ENCODE data around the gene KRTAP4-11. TPM values are rescaled to one million over a fixed set of nuclear protein-coding genes. Genes with fewer than 3 reads are reported as not detected.

KRTAP4-11 gene
- total and polyA plus RNA-seq, 2 donors (not counting 1 experiment from before 2014, with no cell fraction given) = not detected

DNA sequence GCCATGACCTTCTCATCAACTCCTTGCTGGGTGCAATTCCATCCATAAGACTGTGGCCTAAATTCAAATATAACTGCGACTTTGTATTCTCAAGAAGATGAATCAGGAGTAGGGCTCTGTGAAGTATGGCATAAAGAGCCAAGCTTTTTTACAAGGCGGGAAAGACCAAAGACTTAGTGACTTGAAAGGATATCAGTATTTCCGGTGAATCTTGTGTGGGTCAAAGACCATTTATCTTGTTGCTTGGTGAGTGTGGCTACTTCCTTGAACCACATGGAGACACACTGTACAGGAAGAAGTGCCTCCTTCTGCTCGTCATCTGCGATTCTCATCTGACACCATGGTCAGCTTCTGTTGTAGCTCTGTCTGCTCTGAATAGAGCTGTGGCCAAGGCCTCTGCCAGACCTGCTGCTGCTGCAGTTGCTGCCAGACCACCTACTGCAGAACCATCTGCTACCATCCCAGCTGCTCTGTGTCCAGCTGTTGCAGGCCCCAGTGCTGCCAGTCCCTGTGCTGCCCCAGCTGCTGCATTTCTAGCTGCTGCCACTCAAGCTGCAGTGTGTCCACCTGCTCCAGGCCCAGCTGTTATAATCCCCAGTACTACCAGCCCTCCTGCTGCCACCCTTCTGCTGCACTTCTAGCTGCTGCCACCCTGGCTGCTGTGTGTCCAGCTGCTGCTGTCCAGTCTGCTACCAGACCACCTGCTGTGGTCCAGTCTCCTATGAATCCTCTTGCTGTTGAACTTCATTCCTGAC lies 46.4 kb downstream of the KRTAP4-11 start:
- H4K20me1 ChIP-seq (ENCODE audit: control insufficient read depth, extremely low read depth, insufficient read depth, low read length) = no peaks in the 10 kb centered on the region
- no peak overlapping the region for H2AFZ ChIP-seq (ENCODE audit: low read length)
- TF ChIP-seq EZH2 (IDR thresholded peaks at IDR 0.05; ENCODE audit: low read length, missing control alignments) = no peak
- TF ChIP-seq, protein P1, sequence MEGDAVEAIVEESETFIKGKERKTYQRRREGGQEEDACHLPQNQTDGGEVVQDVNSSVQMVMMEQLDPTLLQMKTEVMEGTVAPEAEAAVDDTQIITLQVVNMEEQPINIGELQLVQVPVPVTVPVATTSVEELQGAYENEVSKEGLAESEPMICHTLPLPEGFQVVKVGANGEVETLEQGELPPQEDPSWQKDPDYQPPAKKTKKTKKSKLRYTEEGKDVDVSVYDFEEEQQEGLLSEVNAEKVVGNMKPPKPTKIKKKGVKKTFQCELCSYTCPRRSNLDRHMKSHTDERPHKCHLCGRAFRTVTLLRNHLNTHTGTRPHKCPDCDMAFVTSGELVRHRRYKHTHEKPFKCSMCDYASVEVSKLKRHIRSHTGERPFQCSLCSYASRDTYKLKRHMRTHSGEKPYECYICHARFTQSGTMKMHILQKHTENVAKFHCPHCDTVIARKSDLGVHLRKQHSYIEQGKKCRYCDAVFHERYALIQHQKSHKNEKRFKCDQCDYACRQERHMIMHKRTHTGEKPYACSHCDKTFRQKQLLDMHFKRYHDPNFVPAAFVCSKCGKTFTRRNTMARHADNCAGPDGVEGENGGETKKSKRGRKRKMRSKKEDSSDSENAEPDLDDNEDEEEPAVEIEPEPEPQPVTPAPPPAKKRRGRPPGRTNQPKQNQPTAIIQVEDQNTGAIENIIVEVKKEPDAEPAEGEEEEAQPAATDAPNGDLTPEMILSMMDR (conservative IDR thresholded peaks at IDR 0.05 in 1 of 2, IDR thresholded peaks at IDR 0.05 in 1 of 2; ENCODE audit: low read depth in 1 of 2, low read length in 2 of 2) = no peak
- no peaks in the 10 kb centered on the region for H3K36me3 ChIP-seq (ENCODE audit: control insufficient read depth, insufficient read depth, low read length)
- H3K79me2 ChIP-seq (ENCODE audit: control insufficient read depth, insufficient read depth, low read length) = no peaks in the 10 kb centered on the region
- no peaks in the 10 kb centered on the region for H3K9me3 ChIP-seq (ENCODE audit: control insufficient read depth, insufficient read depth, low read depth, low read length)
- H3K4me3 ChIP-seq (replicated peaks in 1 of 4; ENCODE audit: control extremely low read depth in 1 of 4, insufficient read depth in 1 of 4, low read depth in 3 of 4, low read length in 4 of 4) = no peak overlapping the region
- H3K27ac ChIP-seq (ENCODE audit: insufficient read depth, low read length) = no peak overlapping the region
- DNase-seq (ENCODE audit: low read depth in 2 of 2) = no peak
- no peak overlapping the region for H3K4me2 ChIP-seq (ENCODE audit: extremely low read depth, insufficient read depth, low read length)
- H3K9ac ChIP-seq (ENCODE audit: insufficient read depth, low read length) = no peak overlapping the region
- H3K4me1 ChIP-seq (ENCODE audit: control insufficient read depth, extremely low read depth, insufficient read depth, low read length) = peaks cover 5% of the 10 kb centered on the region
- no peaks in the 10 kb centered on the region for H3K27me3 ChIP-seq (ENCODE audit: control insufficient read depth, insufficient read depth, low read length)

DNA sequence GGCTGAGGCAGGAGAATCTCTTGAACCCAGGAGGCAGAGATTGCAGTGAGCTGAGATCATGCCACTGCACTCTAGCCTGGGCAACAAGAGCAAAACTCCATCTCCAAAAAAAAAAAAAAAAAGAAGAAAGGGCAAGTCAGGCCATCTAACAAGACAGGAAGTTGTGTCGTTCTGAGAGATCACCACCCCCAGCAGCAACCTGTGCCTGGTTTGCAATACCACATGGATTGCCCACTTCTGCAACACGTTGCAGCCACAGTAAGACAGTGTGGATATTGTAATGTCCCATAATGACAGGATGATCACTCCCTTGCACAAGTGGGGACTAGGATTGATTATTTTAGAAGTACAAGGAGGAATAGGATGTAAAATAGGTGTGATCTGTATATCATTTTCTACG lies 49.1 kb downstream of the KRTAP4-11 start:
- no peaks in the 10 kb centered on the region for H3K36me3 ChIP-seq (ENCODE audit: control insufficient read depth, insufficient read depth, low read length)
- TF ChIP-seq, protein P1 (conservative IDR thresholded peaks at IDR 0.05 in 1 of 2, IDR thresholded peaks at IDR 0.05 in 1 of 2; ENCODE audit: low read depth in 1 of 2, low read length in 2 of 2) = no peak
- no peak for TF ChIP-seq EZH2 (IDR thresholded peaks at IDR 0.05; ENCODE audit: low read length, missing control alignments)
- H4K20me1 ChIP-seq (ENCODE audit: control insufficient read depth, extremely low read depth, insufficient read depth, low read length) = no peaks in the 10 kb centered on the region
- H3K9ac ChIP-seq (ENCODE audit: insufficient read depth, low read length) = no peak overlapping the region
- no peaks in the 10 kb centered on the region for H3K79me2 ChIP-seq (ENCODE audit: control insufficient read depth, insufficient read depth, low read length)
- no peak overlapping the region for H3K27ac ChIP-seq (ENCODE audit: insufficient read depth, low read length)
- no peaks in the 10 kb centered on the region for H3K27me3 ChIP-seq (ENCODE audit: control insufficient read depth, insufficient read depth, low read length)
- H3K4me1 ChIP-seq (ENCODE audit: control insufficient read depth, extremely low read depth, insufficient read depth, low read length) = peaks cover 12% of the 10 kb centered on the region
- DNase-seq (ENCODE audit: low read depth in 2 of 2) = no peak
- no peak overlapping the region for H2AFZ ChIP-seq (ENCODE audit: low read length)
- H3K4me2 ChIP-seq (ENCODE audit: extremely low read depth, insufficient read depth, low read length) = no peak overlapping the region
- H3K4me3 ChIP-seq (replicated peaks in 1 of 4; ENCODE audit: control extremely low read depth in 1 of 4, insufficient read depth in 1 of 4, low read depth in 3 of 4, low read length in 4 of 4) = no peak overlapping the region
- no peaks in the 10 kb centered on the region for H3K9me3 ChIP-seq (ENCODE audit: control insufficient read depth, insufficient read depth, low read depth, low read length)

DNA sequence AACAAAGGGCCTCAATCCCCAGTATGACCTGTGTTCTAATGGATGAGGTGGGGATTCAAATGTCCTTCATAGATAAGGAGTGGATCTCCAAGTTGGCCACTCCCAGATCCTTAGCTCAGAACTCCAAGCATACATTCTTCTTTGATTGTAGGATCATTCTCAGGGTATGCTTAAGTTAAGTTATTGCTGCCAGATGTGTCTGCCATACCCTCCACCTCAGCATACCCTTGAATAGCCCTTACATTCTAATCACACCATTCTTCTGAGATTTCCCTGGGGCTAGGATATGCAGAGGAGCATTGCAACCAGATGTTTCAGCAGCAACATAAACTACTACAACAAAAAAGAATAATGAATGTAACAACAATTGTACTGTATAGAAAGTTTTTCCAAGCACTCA lies 50.9 kb downstream of the KRTAP4-11 start:
- Histone ChIP-seq H2AFZ (ENCODE audit: low read length) (no peak overlapping the region), H4K20me1 (ENCODE audit: control insufficient read depth, extremely low read depth, insufficient read depth, low read length) (no peaks in the 10 kb centered on the region), H3K9ac (ENCODE audit: insufficient read depth, low read length) (no peak overlapping the region), H3K36me3 (ENCODE audit: control insufficient read depth, insufficient read depth, low read length) (no peaks in the 10 kb centered on the region), H3K4me1 (ENCODE audit: control insufficient read depth, extremely low read depth, insufficient read depth, low read length) (peaks cover 17% of the 10 kb centered on the region), H3K9me3 (ENCODE audit: control insufficient read depth, insufficient read depth, low read depth, low read length) (no peaks in the 10 kb centered on the region), H3K4me2 (ENCODE audit: extremely low read depth, insufficient read depth, low read length) (no peak overlapping the region), H3K27ac (ENCODE audit: insufficient read depth, low read length) (no peak overlapping the region), H3K4me3 (replicated peaks in 1 of 4; ENCODE audit: control extremely low read depth in 1 of 4, insufficient read depth in 1 of 4, low read depth in 3 of 4, low read length in 4 of 4) (no peak overlapping the region), H3K27me3 (ENCODE audit: control insufficient read depth, insufficient read depth, low read length) (no peaks in the 10 kb centered on the region), H3K79me2 (ENCODE audit: control insufficient read depth, insufficient read depth, low read length) (no peaks in the 10 kb centered on the region)
- DNase-seq (ENCODE audit: low read depth in 2 of 2) = no peak
- TF ChIP-seq EZH2 (IDR thresholded peaks at IDR 0.05; ENCODE audit: low read length, missing control alignments) = no peak
- TF ChIP-seq, protein P1 (conservative IDR thresholded peaks at IDR 0.05 in 1 of 2, IDR thresholded peaks at IDR 0.05 in 1 of 2; ENCODE audit: low read depth in 1 of 2, low read length in 2 of 2) = no peak

Other genes starting within 250 kb of the KRTAP4-11 start
Only the 30 nearest of the 38 such genes appear.
- not detected in 2 replicates for gene KRT40, start 134.0 kb downstream of the KRTAP4-11 start, total RNA-seq
- 0.03 and 0.05 TPM in 2 replicates for gene KRT40, start 134.0 kb downstream of the KRTAP4-11 start, polyA plus RNA-seq
- not detected in 2 replicates for gene KRTAP3-3, start 124.2 kb downstream of the KRTAP4-11 start, total RNA-seq
- gene KRTAP3-3, start 124.2 kb downstream of the KRTAP4-11 start, polyA plus RNA-seq = not detected in 2 replicates
- not detected in 2 replicates for gene KRTAP3-2, start 118.5 kb downstream of the KRTAP4-11 start, total RNA-seq
- gene KRTAP3-2, start 118.5 kb downstream of the KRTAP4-11 start, polyA plus RNA-seq = not detected in 2 replicates
- not detected in 2 replicates for gene KRTAP3-1, start 109.2 kb downstream of the KRTAP4-11 start, total RNA-seq
- gene KRTAP3-1, start 109.2 kb downstream of the KRTAP4-11 start, polyA plus RNA-seq = not detected in 2 replicates
- 0.17 TPM in 1 of 2 replicates, not detected in the other for gene KRTAP1-5, start 91.2 kb downstream of the KRTAP4-11 start, total RNA-seq
- 6.2 and 6.3 TPM in 2 replicates for gene KRTAP1-5, start 91.2 kb downstream of the KRTAP4-11 start, polyA plus RNA-seq
- not detected in 2 replicates for gene KRTAP1-4, start 88.2 kb downstream of the KRTAP4-11 start, total RNA-seq
- gene KRTAP1-4, start 88.2 kb downstream of the KRTAP4-11 start, polyA plus RNA-seq = not detected in 2 replicates
- not detected in 2 replicates for gene KRTAP1-3, start 83.5 kb downstream of the KRTAP4-11 start, total RNA-seq
- gene KRTAP1-3, start 83.5 kb downstream of the KRTAP4-11 start, polyA plus RNA-seq = not detected in 2 replicates
- not detected in 2 replicates for gene KRTAP1-1, start 76.9 kb downstream of the KRTAP4-11 start, total RNA-seq
- 0.25 and 0.64 TPM in 2 replicates for gene KRTAP1-1, start 76.9 kb downstream of the KRTAP4-11 start, polyA plus RNA-seq
- gene KRTAP2-1, start 71.1 kb downstream of the KRTAP4-11 start, total RNA-seq = not detected in 2 replicates
- not detected in 2 replicates for gene KRTAP2-1, start 71.1 kb downstream of the KRTAP4-11 start, polyA plus RNA-seq
- not detected in 2 replicates for gene KRTAP2-2, start 63.1 kb downstream of the KRTAP4-11 start, total RNA-seq
- gene KRTAP2-2, start 63.1 kb downstream of the KRTAP4-11 start, polyA plus RNA-seq = not detected in 2 replicates
- gene KRTAP2-3, start 58.3 kb downstream of the KRTAP4-11 start, total RNA-seq = not detected in 2 replicates
- gene KRTAP2-3, start 58.3 kb downstream of the KRTAP4-11 start, polyA plus RNA-seq = 0.84 and 2.6 TPM in 2 replicates
- gene KRTAP2-4, start 52.5 kb downstream of the KRTAP4-11 start, total RNA-seq = not detected in 2 replicates
- not detected in 2 replicates for gene KRTAP2-4, start 52.5 kb downstream of the KRTAP4-11 start, polyA plus RNA-seq
- not detected in 2 replicates for gene KRTAP4-7, start 34.2 kb downstream of the KRTAP4-11 start, total RNA-seq
- not detected in 2 replicates for gene KRTAP4-7, start 34.2 kb downstream of the KRTAP4-11 start, polyA plus RNA-seq
- not detected in 2 replicates for gene KRTAP4-8, start 20.2 kb downstream of the KRTAP4-11 start, total RNA-seq
- gene KRTAP4-8, start 20.2 kb downstream of the KRTAP4-11 start, polyA plus RNA-seq = not detected in 2 replicates
- gene KRTAP4-16, start 16.2 kb downstream of the KRTAP4-11 start, total RNA-seq = not detected in 2 replicates
- not detected in 2 replicates for gene KRTAP4-16, start 16.2 kb downstream of the KRTAP4-11 start, polyA plus RNA-seq
- gene KRTAP4-9, start 13.0 kb downstream of the KRTAP4-11 start, total RNA-seq = not detected in 2 replicates
- not detected in 2 replicates for gene KRTAP4-9, start 13.0 kb downstream of the KRTAP4-11 start, polyA plus RNA-seq
- gene KRTAP4-12, start 5.8 kb upstream of the KRTAP4-11 start, total RNA-seq = not detected in 2 replicates
- 0.23 TPM in 1 of 2 replicates, not detected in the other for gene KRTAP4-12, start 5.8 kb upstream of the KRTAP4-11 start, polyA plus RNA-seq
- gene KRTAP4-6, start 22.2 kb upstream of the KRTAP4-11 start, total RNA-seq = not detected in 2 replicates
- gene KRTAP4-6, start 22.2 kb upstream of the KRTAP4-11 start, polyA plus RNA-seq = not detected in 2 replicates
- gene KRTAP4-5, start 31.5 kb upstream of the KRTAP4-11 start, total RNA-seq = not detected in 2 replicates
- not detected in 2 replicates for gene KRTAP4-5, start 31.5 kb upstream of the KRTAP4-11 start, polyA plus RNA-seq
- not detected in 2 replicates for gene KRTAP4-4, start 42.4 kb upstream of the KRTAP4-11 start, total RNA-seq
- not detected in 2 replicates for gene KRTAP4-4, start 42.4 kb upstream of the KRTAP4-11 start, polyA plus RNA-seq
- not detected in 2 replicates for gene KRTAP4-3, start 49.8 kb upstream of the KRTAP4-11 start, total RNA-seq
- not detected in 2 replicates for gene KRTAP4-3, start 49.8 kb upstream of the KRTAP4-11 start, polyA plus RNA-seq
- not detected in 2 replicates for gene KRTAP4-2, start 59.8 kb upstream of the KRTAP4-11 start, total RNA-seq
- gene KRTAP4-2, start 59.8 kb upstream of the KRTAP4-11 start, polyA plus RNA-seq = not detected in 2 replicates
- not detected in 2 replicates for gene KRTAP4-1, start 66.5 kb upstream of the KRTAP4-11 start, total RNA-seq
- not detected in 2 replicates for gene KRTAP4-1, start 66.5 kb upstream of the KRTAP4-11 start, polyA plus RNA-seq
- not detected in 2 replicates for gene KRTAP9-1, start 71.5 kb upstream of the KRTAP4-11 start, total RNA-seq
- gene KRTAP9-1, start 71.5 kb upstream of the KRTAP4-11 start, polyA plus RNA-seq = not detected in 2 replicates
- gene KRTAP9-2, start 108.3 kb upstream of the KRTAP4-11 start, total RNA-seq = not detected in 2 replicates
- gene KRTAP9-2, start 108.3 kb upstream of the KRTAP4-11 start, polyA plus RNA-seq = not detected in 2 replicates
- not detected in 2 replicates for gene KRTAP9-3, start 114.1 kb upstream of the KRTAP4-11 start, total RNA-seq
- gene KRTAP9-3, start 114.1 kb upstream of the KRTAP4-11 start, polyA plus RNA-seq = not detected in 2 replicates
- gene KRTAP9-8, start 119.6 kb upstream of the KRTAP4-11 start, total RNA-seq = not detected in 2 replicates
- not detected in 2 replicates for gene KRTAP9-8, start 119.6 kb upstream of the KRTAP4-11 start, polyA plus RNA-seq
- not detected in 2 replicates for gene KRTAP9-4, start 131.3 kb upstream of the KRTAP4-11 start, total RNA-seq
- not detected in 2 replicates for gene KRTAP9-4, start 131.3 kb upstream of the KRTAP4-11 start, polyA plus RNA-seq
- not detected in 2 replicates for gene KRTAP9-9, start 137.0 kb upstream of the KRTAP4-11 start, total RNA-seq
- gene KRTAP9-9, start 137.0 kb upstream of the KRTAP4-11 start, polyA plus RNA-seq = not detected in 2 replicates
- gene KRTAP9-6, start 147.0 kb upstream of the KRTAP4-11 start, total RNA-seq = not detected in 2 replicates
- gene KRTAP9-6, start 147.0 kb upstream of the KRTAP4-11 start, polyA plus RNA-seq = not detected in 2 replicates